Tongue (tissue), 2 donors: ENCODE data around the gene CD300LF. TPM values are rescaled to one million over a fixed set of nuclear protein-coding genes. Genes with fewer than 3 reads are reported as not detected.

Experiments used
- DNase-seq: peaks from one replicate; pipeline ENCODE4 v3.0.0-alpha.2; 2015
- total RNA-seq: library from RNA; depleted of rRNA; stranded (reverse); fragments of >200 nt; gene quantifications from one replicate; pipeline ENCODE4 v1.2.3, GENCODE V29; 2014

CD300LF gene
- total RNA-seq, 1 donor from 2014 or later: 3.3 TPM

- DNase-seq: no peak
These were observed 32.9 kb upstream of the CD300LF start for GRCh38 chr17:74745548-74746177.

GRCh38 chr17:74744714-74745547 is 32.2 kb upstream of the CD300LF start:
- DNase-seq: peak; percentile 73

- no peak for DNase-seq
These were observed 31.6 kb upstream of the CD300LF start for GRCh38 chr17:74744349-74744713.

DNA sequence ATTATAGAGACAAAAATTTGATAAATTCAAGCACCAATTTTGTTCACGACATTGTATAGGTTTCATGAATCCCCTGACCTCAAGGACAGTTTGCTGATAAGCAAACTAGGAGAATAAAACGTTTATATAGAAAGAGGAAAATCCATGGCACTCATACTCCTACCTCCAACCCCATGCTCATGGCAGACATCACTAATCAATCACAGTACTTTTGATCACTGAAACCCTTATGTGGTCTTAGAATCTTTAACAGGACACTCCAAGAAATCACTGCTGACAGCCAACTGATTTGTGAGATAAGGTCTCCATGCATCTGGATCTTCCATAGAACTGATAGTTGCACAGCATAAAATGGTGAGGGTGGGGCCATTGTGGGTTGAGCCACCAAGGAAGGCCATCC is 31.0 kb upstream of the CD300LF start:
- DNase-seq: no peak

DNA sequence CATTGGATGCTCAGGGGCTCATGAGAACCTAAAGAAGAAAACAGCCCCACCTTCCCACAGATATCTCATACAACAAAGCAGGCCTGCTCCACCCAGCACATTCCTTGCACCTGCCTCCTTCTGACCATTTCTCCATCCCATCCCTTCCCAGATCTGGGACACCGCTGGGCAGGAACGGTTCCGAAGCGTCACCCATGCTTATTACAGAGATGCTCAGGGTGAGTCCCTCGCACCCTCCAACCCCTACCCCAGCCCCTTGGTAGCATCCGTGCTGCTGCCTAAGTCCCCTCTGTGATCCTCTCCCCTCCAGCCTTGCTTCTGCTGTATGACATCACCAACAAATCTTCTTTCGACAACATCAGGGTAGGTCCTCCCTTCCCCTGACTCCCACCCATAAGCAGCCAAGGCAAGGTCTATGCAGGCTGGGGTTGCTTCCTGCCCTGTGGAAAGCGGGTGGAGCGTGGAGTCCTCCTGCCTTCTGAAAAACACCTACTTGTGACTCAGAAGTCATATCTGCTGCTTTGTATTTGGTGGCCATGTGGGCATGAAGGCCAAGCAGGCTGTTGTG is 30.3 kb upstream of the CD300LF start:
- no peak for DNase-seq

- DNase-seq: no peak
These were observed 29.4 kb upstream of the CD300LF start for GRCh38 chr17:74742153-74742515.

DNA sequence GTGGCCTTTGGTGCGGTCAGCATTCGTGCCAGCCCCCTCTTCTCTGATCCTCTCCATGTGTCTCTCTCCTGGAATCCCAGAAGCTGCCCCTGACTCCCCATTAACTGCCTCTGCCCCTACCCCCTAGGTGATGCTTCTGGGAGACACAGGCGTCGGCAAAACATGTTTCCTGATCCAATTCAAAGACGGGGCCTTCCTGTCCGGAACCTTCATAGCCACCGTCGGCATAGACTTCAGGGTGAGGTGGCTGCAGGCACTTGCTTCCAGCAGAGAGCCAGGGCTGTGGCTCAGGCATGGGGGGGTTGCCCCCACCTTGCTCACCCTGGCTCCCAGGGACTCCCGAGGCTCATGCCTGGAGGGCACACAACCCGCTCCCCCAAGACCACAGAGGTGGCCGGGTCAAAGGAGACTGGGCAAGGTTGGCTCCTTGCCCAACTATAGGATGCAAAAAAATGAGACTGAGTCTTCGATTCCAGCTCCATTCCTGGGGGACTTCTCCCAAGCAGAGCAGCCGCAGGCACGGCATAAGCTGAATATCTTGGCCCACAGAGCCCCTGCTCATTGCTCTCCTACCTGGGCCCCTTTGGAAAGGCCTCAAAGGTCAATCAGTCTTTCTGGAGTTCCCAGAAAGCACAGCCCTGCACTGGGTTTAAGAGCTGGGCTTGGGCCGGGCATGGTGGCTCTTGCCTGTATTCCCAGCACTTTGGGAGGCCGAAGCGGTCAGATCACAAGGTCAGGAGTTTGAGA is 28.1 kb upstream of the CD300LF start:
- no peak for DNase-seq

DNA sequence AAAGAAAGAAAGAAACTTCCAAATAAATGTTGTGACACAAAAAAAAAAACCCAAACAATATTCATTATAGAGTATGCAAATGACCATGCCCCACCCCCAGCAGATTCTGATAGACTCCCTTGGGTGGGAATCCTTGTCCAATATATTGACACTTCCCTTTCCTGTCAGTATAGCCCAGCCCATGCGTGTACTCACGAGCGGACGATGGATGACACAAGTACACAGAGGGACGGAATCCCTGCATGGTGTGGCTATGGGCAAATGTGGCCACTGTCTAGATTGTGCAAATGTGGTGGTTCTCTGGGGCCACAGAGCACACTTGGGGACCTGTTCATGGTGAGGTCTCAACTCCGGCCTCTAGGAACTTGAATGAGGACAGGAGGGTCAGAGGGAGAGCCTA is 27.4 kb upstream of the CD300LF start:
- DNase-seq: no peak

DNA sequence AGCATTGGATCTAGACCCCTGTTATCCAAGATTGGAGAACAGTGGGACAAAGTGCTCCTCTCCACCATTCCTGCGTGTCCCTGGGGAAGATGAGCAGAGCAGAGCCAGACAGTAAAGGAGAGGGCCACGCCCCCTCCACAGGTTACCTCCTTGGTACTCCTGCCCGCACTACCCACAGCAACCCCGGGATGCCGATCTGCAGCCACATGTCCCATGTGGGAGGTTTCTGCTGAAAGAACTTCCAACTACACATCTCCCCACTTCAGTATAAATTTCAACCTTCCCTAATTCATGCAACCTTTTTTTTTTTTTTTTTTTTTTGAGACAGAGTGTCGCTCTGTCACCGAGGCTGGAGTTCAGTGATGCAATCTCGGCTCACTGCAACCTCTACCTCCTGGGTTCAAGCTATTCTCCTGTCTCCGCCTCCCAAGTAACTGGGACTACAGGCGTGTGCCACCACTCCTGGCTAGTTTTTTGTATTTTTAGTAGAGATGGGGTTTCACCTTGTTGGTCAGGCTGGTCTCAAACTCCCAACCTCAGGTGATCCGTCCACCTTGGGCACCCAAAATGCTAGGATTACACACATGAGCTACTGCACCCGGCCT is 26.6 kb upstream of the CD300LF start:
- no peak for DNase-seq

DNA sequence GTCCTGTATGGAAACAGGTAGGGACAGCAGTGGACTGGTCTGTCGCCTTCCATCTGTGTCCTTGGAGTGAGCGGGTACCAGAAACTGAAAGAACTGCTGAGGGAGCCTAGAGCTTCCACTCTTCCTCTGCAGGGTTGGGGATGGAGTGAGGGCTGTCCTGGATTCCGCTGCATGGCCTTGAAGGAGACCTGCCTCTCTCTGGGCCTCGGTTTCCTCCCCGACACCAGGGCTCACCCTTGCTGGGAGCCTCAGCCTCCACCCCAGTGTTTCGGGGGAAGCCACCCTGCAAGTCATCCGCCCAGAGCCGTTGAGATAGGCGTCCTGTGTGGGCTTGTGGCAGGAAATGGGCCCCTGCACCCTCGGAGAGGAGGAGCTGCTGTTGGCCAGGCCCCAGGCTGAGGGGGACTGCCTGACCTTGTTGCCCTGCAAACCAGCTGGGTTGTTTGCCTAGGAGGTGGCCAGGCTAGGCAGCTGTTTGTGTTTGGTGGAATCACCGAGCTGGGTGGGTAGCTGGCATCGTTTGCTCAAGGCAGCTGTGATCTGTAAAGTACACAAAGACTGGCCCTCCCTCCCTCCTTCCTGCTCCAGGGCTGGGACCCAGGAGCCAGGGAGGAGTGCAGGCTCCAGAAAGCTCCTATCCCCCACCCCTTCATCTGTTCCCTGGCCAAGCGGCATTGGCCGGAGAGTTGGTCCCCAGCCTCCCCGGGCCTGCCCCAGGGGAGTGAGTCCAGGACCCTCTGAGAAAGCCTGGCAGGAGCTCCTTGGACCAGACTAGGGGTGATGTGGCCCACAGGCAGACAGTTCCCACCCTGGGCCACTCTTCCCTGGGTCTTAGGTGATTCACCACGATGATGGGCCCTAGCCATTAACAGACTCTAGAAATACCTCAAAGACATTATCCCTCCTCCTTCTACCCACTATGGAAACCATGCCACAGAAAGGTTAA is 25.6 kb upstream of the CD300LF start:
- peak; percentile 75 for DNase-seq

GRCh38 chr17:74737299-74738050 is 24.8 kb upstream of the CD300LF start:
- no peak for DNase-seq

- no peak for DNase-seq
These were observed 24.0 kb upstream of the CD300LF start, which contains the start of gene RAB37 for GRCh38 chr17:74736513-74737298. TSS of gene RAB37 (plus strand) at chr17:74737256. CDS start at chr17:74737273, 17 bp downstream.

DNA sequence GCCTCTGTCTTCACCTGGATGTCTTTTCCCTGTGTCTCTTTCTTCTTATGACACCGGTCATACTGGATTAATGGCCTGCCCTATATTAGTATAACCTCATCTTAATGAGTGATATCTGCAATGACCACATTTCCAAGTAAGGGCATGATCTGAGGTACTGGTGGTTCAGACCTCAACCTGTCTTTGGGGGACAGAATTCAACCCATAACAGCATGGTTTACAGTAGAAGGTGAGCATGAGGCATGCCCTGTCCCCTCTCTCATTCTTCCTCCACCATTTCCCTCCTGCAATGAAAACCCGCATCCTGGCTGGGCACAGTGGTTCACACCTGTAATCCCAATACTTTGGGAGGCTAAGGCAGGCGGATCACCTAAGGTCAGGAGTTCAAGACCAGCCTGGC is 21.5 kb upstream of the CD300LF start:
- DNase-seq: no peak

DNA sequence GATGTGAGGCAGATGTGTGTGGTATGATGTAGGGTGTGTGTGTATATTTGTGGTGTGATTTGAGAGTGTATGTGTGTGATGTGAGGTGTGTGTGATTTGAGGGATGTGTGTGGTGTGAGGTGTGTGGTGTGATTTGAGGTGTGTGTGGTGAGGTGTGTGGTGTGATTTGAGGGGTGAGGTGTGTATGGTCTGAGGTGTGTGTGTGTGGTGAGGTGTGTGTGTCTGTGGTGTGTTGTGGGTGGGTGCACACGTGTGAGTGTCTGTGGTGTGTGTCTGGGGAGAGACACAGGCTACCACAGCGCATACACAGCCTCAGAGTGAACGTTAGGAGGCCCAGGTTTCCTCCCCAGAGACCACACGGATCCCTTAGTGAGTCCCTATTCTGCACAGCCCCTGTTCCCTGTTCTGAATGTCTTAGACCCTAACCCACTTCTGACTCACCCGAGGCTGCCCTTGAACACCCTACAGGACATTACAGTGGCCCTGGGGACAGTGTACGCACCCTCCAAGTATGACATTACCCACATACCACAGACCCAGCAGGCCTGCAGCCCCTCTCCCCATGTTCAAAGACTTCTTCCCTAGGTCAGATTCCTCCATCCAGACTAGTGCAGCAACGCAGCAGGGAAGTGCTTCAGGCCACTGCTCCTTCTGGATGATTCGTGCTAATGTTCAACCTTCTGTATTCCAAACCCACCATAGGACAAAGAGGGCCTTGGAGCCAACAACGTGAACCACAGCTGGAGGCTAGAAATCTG is 20.8 kb upstream of the CD300LF start:
- no peak for DNase-seq

- DNase-seq: no peak
These were observed 19.5 kb upstream of the CD300LF start for GRCh38 chr17:74732042-74732867.

GRCh38 chr17:74731347-74731605 is 18.6 kb upstream of the CD300LF start:
- no peak for DNase-seq

DNA sequence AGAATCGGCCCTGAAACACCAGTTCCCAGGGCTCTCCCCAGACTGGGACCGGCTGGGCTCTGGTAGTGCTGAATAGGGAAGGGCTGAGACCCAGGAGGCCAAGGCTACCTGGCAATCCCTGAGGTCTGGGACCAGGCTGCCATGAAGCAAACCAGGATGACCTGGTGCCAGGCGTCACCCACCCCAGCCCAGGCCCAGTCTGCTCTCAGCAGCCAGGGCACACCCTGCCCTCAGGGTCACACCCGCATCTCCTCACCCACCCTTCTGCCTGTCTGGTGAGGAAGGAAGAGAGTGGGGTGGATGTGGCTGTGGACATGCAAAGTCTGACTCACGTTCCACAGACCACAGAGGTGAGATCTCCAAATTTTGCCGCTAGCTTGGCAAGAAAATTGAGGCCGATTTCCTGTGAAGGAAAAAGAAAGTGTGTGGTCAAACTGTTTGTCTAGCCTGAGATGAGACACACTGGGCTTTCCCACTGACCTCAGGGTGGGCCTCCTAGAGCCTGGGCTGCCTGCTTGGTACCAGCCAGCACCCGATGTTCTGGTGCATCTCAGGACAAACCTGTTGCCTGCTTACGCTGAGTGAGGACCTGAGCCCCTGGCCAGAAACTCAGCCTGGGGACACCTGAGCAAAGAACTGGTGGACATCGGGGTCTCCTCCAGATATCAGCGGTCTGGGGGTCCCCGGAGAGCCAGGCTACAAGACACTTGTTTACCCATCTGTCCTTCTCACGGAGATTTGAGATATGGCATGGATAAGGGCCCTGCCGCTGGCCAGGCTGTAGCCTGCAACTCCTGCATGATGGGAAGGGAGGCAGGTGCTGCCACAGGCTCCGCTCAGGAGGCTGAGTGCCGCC is 18.0 kb upstream of the CD300LF start:
- DNase-seq: no peak
